ENCODE measurements around the gene CHMP3. TPM values are rescaled to one million over a fixed set of nuclear protein-coding genes. Genes with fewer than 3 reads are reported as not detected.
"Not testable (repeated sequence)": the region's sequence is repeated elsewhere in the genome, so short reads cannot be mapped to it uniquely, and the experiment has no call there.

Gene CHMP3
- total RNA-seq, 2 donors from 2014 or later: 138 to 139 TPM

DNA sequence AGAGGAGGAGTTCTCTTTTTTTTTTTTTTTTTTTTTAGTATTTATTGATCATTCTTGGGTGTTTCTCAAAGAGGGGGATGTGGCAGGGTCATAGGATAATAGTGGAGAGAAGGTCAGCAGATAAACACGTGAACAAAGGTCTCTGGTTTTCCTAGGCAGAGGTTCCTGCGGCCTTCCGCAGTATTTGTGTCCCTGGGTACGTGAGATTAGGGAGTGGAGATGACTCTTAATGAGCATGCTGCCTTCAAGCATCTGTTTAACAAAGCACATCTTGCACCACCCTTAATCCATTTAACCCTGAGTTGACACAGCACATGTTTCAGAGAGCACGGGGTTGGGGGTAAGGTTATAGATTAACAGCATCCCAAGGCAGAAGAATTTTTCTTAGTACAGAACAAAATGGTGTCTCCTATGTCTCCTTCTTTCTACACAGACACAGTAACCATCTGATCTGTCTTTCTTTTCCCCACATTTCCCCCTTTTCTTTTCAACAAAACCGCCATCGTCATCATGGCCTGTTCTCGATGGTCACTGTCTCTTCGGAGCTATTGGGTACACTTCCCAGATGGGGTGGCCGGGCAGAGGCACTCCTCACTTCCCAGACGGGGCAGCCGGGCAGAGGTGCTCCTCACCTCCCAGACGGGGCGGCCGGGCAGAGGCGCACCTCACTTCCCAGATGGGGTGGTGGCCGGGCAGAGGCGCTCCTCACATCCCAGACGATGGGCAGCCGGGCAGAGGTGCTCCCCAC, 14.9 kb downstream of the CHMP3 start:
- not testable (repeated sequence) for H3K4me3 ChIP-seq; H3K36me3 ChIP-seq; DNase-seq (ENCODE audit: low spot score); H3K9me3 ChIP-seq; H3K27ac ChIP-seq; ATAC-seq (ENCODE audit: insufficient number of reproducible peaks, low FRiP score, low read depth); H3K27me3 ChIP-seq (replicated peaks; ENCODE audit: insufficient read depth)
- peaks cover 7 to 14% of the 10 kb centered on the region in 2 donors for H3K4me1 ChIP-seq (ENCODE audit: control insufficient read depth in 1 of 2, low read depth in 2 of 2)

DNA sequence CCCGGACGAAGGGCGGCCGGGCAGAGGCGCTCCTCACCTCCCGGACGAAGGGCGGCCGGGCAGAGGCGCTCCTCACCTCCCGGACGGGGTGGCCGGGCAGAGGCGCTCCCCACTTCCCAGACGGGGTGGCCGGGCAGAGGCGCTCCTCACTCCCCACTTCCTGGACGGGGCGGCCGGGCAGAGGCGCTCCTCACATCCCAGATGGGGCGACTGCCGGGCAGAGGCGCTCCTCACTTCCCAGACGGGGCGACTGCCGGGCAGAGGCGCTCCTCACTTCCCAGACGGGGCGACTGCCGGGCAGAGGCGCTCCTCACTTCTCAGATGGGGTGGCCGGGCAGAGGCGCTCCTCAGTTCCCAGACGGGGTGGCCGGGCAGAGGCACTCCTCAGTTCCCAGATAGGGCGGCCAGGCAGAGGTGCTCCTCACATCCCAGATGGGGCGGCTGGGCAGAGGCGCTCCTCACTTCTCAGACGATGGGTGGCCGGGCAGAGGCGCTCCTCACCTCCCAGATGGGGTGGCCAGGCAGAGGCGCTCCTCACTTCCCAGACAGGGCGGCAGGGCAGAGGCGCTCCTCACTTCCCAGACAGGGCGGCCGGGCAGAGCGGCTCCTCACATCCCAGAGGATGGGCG, 17.8 kb downstream of the CHMP3 start:
- H3K27me3 ChIP-seq (replicated peaks; ENCODE audit: insufficient read depth); H3K4me3 ChIP-seq; H3K9me3 ChIP-seq; H3K36me3 ChIP-seq; ATAC-seq (ENCODE audit: insufficient number of reproducible peaks, low FRiP score, low read depth); DNase-seq (ENCODE audit: low spot score); H3K4me1 ChIP-seq (ENCODE audit: control insufficient read depth in 1 of 2, low read depth in 2 of 2); H3K27ac ChIP-seq: not testable (repeated sequence)

DNA sequence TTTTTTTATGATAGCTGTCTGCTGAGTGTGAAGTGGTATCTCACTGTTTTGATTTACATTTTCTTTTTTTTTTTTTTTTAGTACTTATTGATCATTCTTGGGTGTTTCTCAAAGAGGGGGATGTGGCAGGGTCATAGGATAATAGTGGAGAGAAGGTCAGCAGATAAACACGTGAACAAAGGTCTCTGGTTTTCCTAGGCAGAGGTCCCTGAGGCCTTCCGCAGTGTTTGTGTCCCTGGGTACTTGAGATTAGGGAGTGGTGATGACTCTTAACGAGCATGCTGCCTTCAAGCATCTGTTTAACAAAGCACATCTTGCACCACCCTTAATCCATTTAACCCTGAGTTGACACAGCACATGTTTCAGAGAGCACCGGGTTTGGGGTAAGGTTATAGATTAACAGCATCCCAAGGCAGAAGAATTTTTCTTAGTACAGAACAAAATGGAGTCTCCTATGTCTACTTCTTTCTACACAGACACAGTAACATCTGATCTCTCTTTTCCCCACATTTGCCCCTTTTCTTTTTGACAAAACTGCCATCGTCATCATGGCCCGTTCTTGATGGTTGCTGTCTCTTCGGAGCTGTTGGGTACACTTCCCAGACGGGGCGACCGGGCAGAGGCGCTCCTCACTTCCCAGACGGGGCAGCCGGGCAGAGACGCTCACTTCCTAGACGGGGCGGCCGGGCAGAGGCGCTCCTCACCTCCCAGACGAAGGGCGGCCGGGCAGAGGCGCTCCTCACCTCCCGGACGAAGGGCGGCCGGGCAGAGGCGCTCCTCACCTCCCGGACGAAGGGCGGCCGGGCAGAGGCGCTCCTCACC, 18.8 kb downstream of the CHMP3 start:
- not testable (repeated sequence) for H3K4me1 ChIP-seq (ENCODE audit: control insufficient read depth in 1 of 2, low read depth in 2 of 2); H3K27me3 ChIP-seq (replicated peaks; ENCODE audit: insufficient read depth); DNase-seq (ENCODE audit: low spot score); H3K36me3 ChIP-seq; H3K4me3 ChIP-seq; H3K27ac ChIP-seq; H3K9me3 ChIP-seq; ATAC-seq (ENCODE audit: insufficient number of reproducible peaks, low FRiP score, low read depth)

DNA sequence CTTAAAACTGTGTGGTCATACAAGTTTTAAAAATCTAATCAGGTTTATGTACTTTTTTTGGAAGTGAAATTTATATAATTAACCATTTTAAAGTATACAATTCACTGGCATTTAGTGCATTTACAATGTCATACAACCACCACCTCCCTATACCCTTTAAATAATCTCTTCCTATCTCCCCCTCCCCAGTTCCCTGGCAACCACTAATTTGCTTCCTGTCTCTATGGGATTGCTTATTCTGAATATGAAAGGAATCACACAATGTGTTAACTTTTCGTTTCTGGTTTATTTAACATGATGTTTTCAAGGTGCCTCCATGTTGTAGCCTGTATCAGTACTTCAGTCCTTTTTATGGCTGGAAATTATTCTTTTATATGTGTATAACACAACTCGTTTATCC, 19.4 kb downstream of the CHMP3 start:
- Histone ChIP-seq H3K4me3 (no peak overlapping the region), H3K9me3 (no peaks in the 10 kb centered on the region), H3K36me3 (no peaks in the 10 kb centered on the region), H3K27me3 (replicated peaks; ENCODE audit: insufficient read depth) (no peaks in the 10 kb centered on the region), H3K27ac (no peak overlapping the region), H3K4me1 (ENCODE audit: control insufficient read depth in 1 of 2, low read depth in 2 of 2) (no peaks in the 10 kb centered on the region)
- ATAC-seq (ENCODE audit: insufficient number of reproducible peaks, low FRiP score, low read depth) (no peak), DNase-seq (ENCODE audit: low spot score) (no peak)
- TF ChIP-seq, protein P1, sequence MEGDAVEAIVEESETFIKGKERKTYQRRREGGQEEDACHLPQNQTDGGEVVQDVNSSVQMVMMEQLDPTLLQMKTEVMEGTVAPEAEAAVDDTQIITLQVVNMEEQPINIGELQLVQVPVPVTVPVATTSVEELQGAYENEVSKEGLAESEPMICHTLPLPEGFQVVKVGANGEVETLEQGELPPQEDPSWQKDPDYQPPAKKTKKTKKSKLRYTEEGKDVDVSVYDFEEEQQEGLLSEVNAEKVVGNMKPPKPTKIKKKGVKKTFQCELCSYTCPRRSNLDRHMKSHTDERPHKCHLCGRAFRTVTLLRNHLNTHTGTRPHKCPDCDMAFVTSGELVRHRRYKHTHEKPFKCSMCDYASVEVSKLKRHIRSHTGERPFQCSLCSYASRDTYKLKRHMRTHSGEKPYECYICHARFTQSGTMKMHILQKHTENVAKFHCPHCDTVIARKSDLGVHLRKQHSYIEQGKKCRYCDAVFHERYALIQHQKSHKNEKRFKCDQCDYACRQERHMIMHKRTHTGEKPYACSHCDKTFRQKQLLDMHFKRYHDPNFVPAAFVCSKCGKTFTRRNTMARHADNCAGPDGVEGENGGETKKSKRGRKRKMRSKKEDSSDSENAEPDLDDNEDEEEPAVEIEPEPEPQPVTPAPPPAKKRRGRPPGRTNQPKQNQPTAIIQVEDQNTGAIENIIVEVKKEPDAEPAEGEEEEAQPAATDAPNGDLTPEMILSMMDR (IDR thresholded peaks at IDR 0.05): no peak

DNA sequence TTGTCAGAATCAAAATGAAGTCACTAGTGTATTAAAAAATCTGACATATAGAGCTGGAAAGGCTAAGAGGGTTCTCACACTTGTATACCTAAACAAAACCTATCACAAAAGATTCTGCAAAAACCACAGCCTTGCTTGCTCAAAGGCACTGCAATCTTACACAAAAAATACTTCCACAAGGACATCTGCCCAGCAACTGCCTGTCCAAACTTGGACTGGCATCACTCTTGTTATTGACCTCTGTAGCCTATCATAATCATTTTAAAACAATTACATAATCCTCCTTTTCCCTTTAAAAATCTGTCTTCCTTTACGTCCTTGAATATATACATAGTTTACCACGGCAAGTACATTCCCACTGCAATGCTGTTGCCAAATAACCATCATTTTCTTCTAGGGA, 19.9 kb downstream of the CHMP3 start:
- DNase-seq (ENCODE audit: low spot score) (no peak), ATAC-seq (ENCODE audit: insufficient number of reproducible peaks, low FRiP score, low read depth) (no peak)
- TF ChIP-seq, protein P1 (IDR thresholded peaks at IDR 0.05): no peak
- H3K36me3 ChIP-seq: no peaks in the 10 kb centered on the region
- no peak overlapping the region for H3K4me3 ChIP-seq
- H3K27ac ChIP-seq: no peak overlapping the region
- H3K9me3 ChIP-seq: no peaks in the 10 kb centered on the region
- no peaks in the 10 kb centered on the region for H3K27me3 ChIP-seq (replicated peaks; ENCODE audit: insufficient read depth)
- H3K4me1 ChIP-seq (ENCODE audit: control insufficient read depth in 1 of 2, low read depth in 2 of 2): no peaks in the 10 kb centered on the region

GRCh38 chr2:86542814-86543213, 20.4 kb downstream of the CHMP3 start:
- Histone ChIP-seq H3K4me1 (ENCODE audit: control insufficient read depth in 1 of 2, low read depth in 2 of 2) (no peaks in the 10 kb centered on the region), H3K27me3 (replicated peaks; ENCODE audit: insufficient read depth) (no peaks in the 10 kb centered on the region), H3K36me3 (no peaks in the 10 kb centered on the region), H3K9me3 (no peaks in the 10 kb centered on the region), H3K27ac (no peak overlapping the region), H3K4me3 (no peak overlapping the region)
- ATAC-seq (ENCODE audit: insufficient number of reproducible peaks, low FRiP score, low read depth) (no peak), DNase-seq (ENCODE audit: low spot score) (no peak)
- TF ChIP-seq, protein P1 (IDR thresholded peaks at IDR 0.05): no peak
